GM15510 (cell line): ENCODE data around the gene MOB1B.

Source experiments
- POLR2A ChIP-seq: IDR thresholded peaks from 3 replicates; pipeline ENCODE4 v1.6.1; 2011; ENCODE audit warnings: borderline replicate concordance; ENCODE audit not compliant: insufficient read length; ENCODE audit errors: extremely low read depth

Gene MOB1B

DNA sequence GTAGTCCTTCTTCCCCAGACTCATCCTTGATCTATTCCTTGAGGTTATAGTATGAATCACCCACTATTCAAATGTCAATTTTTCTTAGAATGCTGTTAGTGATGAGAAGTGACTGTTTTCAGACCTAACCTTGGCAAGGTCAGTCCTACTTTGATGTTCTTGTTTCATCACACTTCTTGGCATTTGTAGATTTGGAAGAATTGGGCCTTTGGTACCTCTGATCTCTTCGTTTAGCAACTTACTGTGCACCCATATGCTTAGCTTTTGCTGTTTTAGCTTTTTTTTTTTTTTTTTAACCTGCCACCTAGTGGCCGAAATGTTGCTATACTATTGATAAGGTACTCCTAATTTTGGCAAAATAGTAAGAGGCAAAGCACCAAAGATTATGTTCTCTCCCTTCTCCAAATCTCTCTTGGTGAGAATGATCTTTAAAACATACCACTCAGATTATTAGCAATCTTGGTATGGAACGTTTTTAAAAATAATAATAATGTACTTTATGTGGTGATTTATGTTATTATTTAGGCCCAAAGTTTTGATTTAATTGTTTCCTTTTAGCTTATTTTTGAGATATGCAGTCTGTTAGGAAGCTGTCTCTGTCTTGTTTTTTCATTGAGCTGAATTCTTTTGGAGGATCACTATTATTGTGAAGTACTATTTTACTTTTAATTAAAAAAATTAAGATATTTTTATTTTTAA, 107.9 kb downstream of the MOB1B start:
- TF ChIP-seq POLR2A = no peak

GRCh38 chr4:71011451-71011850, 109.3 kb downstream of the MOB1B start:
- no peak for TF ChIP-seq POLR2A

DNA sequence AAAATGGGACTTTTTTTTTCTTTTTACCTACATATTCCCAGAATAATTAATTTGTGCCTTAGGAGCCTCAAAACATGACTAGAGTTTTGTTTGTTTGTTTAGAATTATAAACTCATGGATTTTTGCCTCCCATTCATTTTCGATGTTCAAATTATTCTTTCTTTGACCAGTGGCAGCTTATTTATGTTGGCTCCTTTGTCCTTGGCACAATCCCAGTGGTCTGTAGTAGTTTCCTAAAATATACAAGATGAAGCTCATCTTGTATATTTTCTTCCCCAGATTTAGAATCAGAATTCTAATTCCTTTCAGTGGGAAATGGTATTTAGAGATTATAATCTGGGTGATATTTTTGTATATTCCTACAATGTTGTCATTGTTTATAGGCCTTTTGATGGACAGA, 118.4 kb downstream of the MOB1B start:
- no peak for TF ChIP-seq POLR2A

DNA sequence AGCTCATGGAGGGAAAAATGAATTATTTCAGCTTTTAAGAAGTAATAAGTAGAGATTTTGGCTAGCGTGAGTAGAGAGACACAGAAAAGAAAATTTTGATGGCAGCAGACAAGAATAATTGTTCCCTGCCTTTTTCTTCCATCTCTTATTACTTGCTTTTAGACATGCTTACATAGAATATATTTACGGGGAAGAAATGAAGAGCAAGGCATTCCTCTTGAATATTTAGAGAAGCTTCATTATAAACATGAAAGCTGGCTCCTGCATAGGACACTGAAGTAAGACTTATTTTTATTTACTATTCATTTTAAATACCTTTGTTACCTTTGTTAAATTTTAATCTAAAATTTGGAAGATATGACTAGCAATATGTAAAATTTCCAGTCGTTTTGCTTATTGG, 123.5 kb downstream of the MOB1B start:
- no peak for TF ChIP-seq POLR2A

- TF ChIP-seq POLR2A = no peak
Measured at GRCh38 chr4:71026086-71026485, 123.9 kb downstream of the MOB1B start.

- TF ChIP-seq POLR2A = no peak
Measured at GRCh38 chr4:71027611-71028010, 125.4 kb downstream of the MOB1B start.

GRCh38 chr4:71029504-71029903, 127.3 kb downstream of the MOB1B start:
- no peak for TF ChIP-seq POLR2A
